Heart left ventricle (tissue), 16 donors: ENCODE measurements around the gene NSG1. TPM values are rescaled to one million over a fixed set of nuclear protein-coding genes. Genes with fewer than 3 reads are reported as not detected.
"Not testable (repeated sequence)": the region's sequence is repeated elsewhere in the genome, so short reads cannot be mapped to it uniquely, and the experiment has no call there.

ENCODE experiments used
- ATAC-seq, 4 donors: fragments of 200-7000 bp; cut with Tn5 transposase; one replicate each; pipeline ENCODE4 v1.9.1; 2020 to 2022; ENCODE audit warnings: moderate library complexity in 4 of 4, mild to moderate bottlenecking in 3 of 4, moderate number of reproducible peaks in 1 of 4
- DNase-seq, 5 donors: peaks; one replicate each; pipeline ENCODE4 v3.0.0-alpha.2; 2020
- H3K27ac ChIP-seq, 12 donors: fragments of 200-600 bp; sonication (generic) in 4 of 12; one replicate each; pipeline versions ENCODE4 v1.5.0 to v1.8.0; 2016 to 2022; ENCODE audit warnings: mild to moderate bottlenecking in 2 of 12
- H3K27me3 ChIP-seq, 9 donors: fragments of 200-600 bp; sonication (generic) in 2 of 9; one replicate each; pipeline versions ENCODE4 v1.5.1 to v1.8.0; 2016 to 2022; ENCODE audit warnings: mild to moderate bottlenecking in 3 of 9
- H3K36me3 ChIP-seq, 9 donors: fragments of 200-600 bp; sonication (generic) in 2 of 9; one replicate each; pipeline versions ENCODE4 v1.5.0 to v1.8.0; 2018 to 2022; ENCODE audit warnings: mild to moderate bottlenecking in 2 of 9
- H3K4me1 ChIP-seq, 12 donors: fragments of 200-600 bp; sonication (generic) in 4 of 12; one replicate each; pipeline versions ENCODE4 v1.5.0 to v1.8.0; 2016 to 2022; ENCODE audit warnings: mild to moderate bottlenecking in 3 of 12
- H3K4me3 ChIP-seq, 12 donors: fragments of 200-600 bp; sonication (generic) in 4 of 12; one replicate each; pipeline versions ENCODE4 v1.5.0 to v1.8.0; 2017 to 2022; ENCODE audit warnings: mild to moderate bottlenecking in 9 of 12, moderate library complexity in 4 of 12
- H3K9me3 ChIP-seq, 12 donors: fragments of 200-600 bp; sonication (generic) in 4 of 12; one replicate each; pipeline versions ENCODE4 v1.5.0 to v1.8.0; 2016 to 2022; ENCODE audit warnings: mild to moderate bottlenecking in 1 of 12
- CTCF ChIP-seq, 12 donors: fragments of 200-600 bp; sonication (generic) in 4 of 12; IDR thresholded peaks; one replicate each; pipeline versions ENCODE4 v1.5.0 to v1.8.0; 2018 to 2022; ENCODE audit warnings: antibody characterized with exemption in 12 of 12, mild to moderate bottlenecking in 5 of 12
- POLR2A ChIP-seq, 2 donors: fragments of 450-650 bp; IDR thresholded peaks; one replicate each; pipeline ENCODE4 v1.6.1; 2017; ENCODE audit warnings: antibody characterized with exemption in 2 of 2, mild to moderate bottlenecking in 2 of 2, moderate library complexity in 2 of 2
- WGBS, 4 donors: extraction: QIAGEN DNeasy Blood & Tissue Kit in 2 of 4; methylation state at CpG; one replicate each; pipeline versions ENCODE4 v1.1.5 to v1.1.7; 2013 to 2018; 5-methylcytosine and 5-hydroxymethylcytosine counted together
- intact Hi-C, 10 donors: fragments of 100-400 bp; cut with DNase I; formaldehyde crosslinking; loops; one replicate each; pipeline versions ENCODE4 v1.11.1 to v1.14.2; 2022
- polyA plus RNA-seq, 2 donors: library from polyadenylated mRNA; stranded (reverse); fragments of 200-250 nt; gene quantifications; one replicate each; pipeline ENCODE4 v1.2.3, GENCODE V29; 2013
- total RNA-seq, 9 donors: library from RNA; depleted of rRNA in 2 of 9; stranded (reverse); fragments of >200 nt in 2 of 9; fragmentation: NEBNext Ultra II Directional in 3 of 9; extraction: Animal tissue kit (Norgen Biotek cat#: 25700) in 3 of 9; gene quantifications; one replicate each; pipeline versions ENCODE4 v1.1.0 to v1.2.4, GENCODE V29; 2016 to 2023
- donor health status: ischemic (EF 13 %, LVEDD 7.1; RV severe dilation, severe dysfunction).
- donor health status: healthy with polysubstance abuse.
- donor health status: DM: no; HTN: yes; CAD: no.
- donor health status: DM: no; HTN: no; CAD: no.
- donor health status: ischemic (EF 25% LVEDD 6.9; RV normal size, moderate dysfunction).
- donor health status: ischemic (EF 25% LVEDD 5.7; RV mildly dilated, moderate dysfunction).
- donor health status: healthy.
- donor health status: DM: yes; HTN: yes; CAD: no.
- donor health status: ischemic (EF 35%, LVEDD 5.7; RV mildly dilated, moderate dysfunction).
- donor health status: nonischemic (EF 11% LVEDD 7.7; RV severe dilation, severe dysfunction).
- donor health status: DM: yes; HTN: yes; CAD: no.
- donor health status: PGD.
- donor health status: ischemic (EF 29% LVEDD 5.4; RV normal size, mild dysfunction).
- donor health status: nonischemic (EF 23%, LVEDD 6.1; RV moderate dilation, normal function).

Gene NSG1
- total and polyA plus RNA-seq, 11 donors = 2.1 to 19.7 (median 3.4) TPM

GRCh38 chr4:4462970-4463369 is 76.1 kb downstream of the NSG1 start:
- no peaks in the 10 kb centered on the region for H3K27me3 ChIP-seq
- no peak for ATAC-seq
- TF ChIP-seq CTCF (IDR thresholded peaks at IDR 0.05) (no peak), POLR2A (IDR thresholded peaks at IDR 0.05) (no peak)
- WGBS, 4 donors = 74 to 86% (median 77%) methylated on average over 3 of the region's 3 CpGs
- no peak overlapping the region for H3K27ac ChIP-seq
- H3K4me1 ChIP-seq = no peaks in the 10 kb centered on the region
- intact Hi-C loops = no loop called here
- DNase-seq = no peak
- no peaks in the 10 kb centered on the region for H3K9me3 ChIP-seq
- H3K4me3 ChIP-seq = no peak overlapping the region
- H3K36me3 ChIP-seq = peaks cover 0 to 52% (median 30%) of the 10 kb centered on the region in 9 donors

- H3K27ac ChIP-seq, H3K4me1 ChIP-seq, H3K27me3 ChIP-seq, DNase-seq, ATAC-seq, H3K9me3 ChIP-seq, intact Hi-C loops, H3K4me3 ChIP-seq: not testable (repeated sequence)
- peaks cover 0 to 58% (median 47%) of the 10 kb centered on the region in 9 donors for H3K36me3 ChIP-seq
- WGBS, 4 donors = 98 to 99% (median 98%) methylated on average over 3 of the region's 3 CpGs
These were observed 78.3 kb downstream of the NSG1 start for GRCh38 chr4:4465238-4465637.

Other genes with a start within 250 kb of the NSG1 start
- gene OTOP1, start 160.2 kb upstream of the NSG1 start, total RNA-seq = not detected
- gene OTOP1, start 160.2 kb upstream of the NSG1 start, polyA plus RNA-seq = not detected
- gene TMEM128, start 138.9 kb upstream of the NSG1 start, total RNA-seq = 10 to 100 TPM in 6 of 9 donors, 1 to 10 TPM in 3; 5.1 to 15.5 (median 12.4) TPM
- gene TMEM128, start 138.9 kb upstream of the NSG1 start, polyA plus RNA-seq = 10 to 100 TPM; 11.3 to 12.2 TPM
- gene LYAR, start 96.9 kb upstream of the NSG1 start, total RNA-seq = 10 to 100 TPM in 5 of 9 donors, 1 to 10 TPM in 4; 8.6 to 15.6 (median 12.2) TPM
- gene LYAR, start 96.9 kb upstream of the NSG1 start, polyA plus RNA-seq = 10 to 100 TPM; 14.3 to 16.6 TPM
- 1 to 10 TPM; 2.9 to 6.7 (median 4.7) TPM for gene ZBTB49, start 96.9 kb upstream of the NSG1 start, total RNA-seq
- 1 to 10 TPM; 1.1 to 2.0 TPM for gene ZBTB49, start 96.9 kb upstream of the NSG1 start, polyA plus RNA-seq
- 10 to 100 TPM; 10.1 to 23.1 (median 16.6) TPM for gene STX18, start 154.9 kb downstream of the NSG1 start, total RNA-seq
- 10 to 100 TPM; 18.0 to 26.1 TPM for gene STX18, start 154.9 kb downstream of the NSG1 start, polyA plus RNA-seq